Activated T-cell treated with anti-CD3 and anti-CD28 coated beads for 48 hours (primary cell): Measurements from ENCODE around the gene AGAP1.

Source experiments
- DNase-seq: peaks from one replicate; pipeline ENCODE4 v3.0.0-alpha.2; 2020; ENCODE audit warnings: low read depth

Gene AGAP1

DNA sequence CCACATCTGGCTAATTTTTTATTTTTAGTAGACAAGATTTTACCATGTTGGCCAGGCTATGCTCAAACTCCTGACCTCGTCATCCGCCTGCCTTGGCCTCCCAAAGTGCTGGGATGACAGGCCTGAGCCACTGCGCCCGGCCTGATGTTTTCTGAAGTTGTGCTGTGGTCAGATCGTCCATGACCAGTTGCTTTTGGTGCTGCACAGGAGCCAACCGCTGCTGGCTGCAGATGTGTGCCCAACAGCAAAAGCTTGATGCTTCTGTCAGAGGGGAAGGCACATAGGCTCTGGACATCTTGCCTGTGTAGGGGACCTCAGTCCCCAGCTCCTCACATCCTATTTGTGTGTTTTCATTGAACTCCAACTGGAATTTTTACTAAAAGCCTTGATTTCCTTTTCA, 218.3 kb downstream of the AGAP1 start:
- no peak for DNase-seq

DNA sequence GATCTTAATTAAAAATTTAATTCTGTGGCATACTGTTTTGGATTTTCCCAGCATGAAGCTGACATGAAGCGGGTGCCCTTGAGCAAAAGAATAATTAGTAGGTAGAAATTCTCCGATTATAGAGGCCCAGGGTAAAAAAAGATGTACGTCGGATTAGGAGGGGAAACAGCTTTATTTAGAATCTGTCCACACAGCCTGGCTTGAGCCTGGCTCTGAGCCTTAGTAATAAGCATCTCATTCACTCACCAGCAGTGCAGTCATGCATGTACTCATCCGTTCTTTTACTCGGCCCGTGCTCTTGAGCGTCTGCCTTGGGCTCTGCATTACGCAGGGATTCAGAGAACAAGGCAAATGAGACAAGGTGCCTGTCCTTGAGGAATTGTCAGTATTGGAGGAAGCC, 219.3 kb downstream of the AGAP1 start:
- DNase-seq: no peak

DNA sequence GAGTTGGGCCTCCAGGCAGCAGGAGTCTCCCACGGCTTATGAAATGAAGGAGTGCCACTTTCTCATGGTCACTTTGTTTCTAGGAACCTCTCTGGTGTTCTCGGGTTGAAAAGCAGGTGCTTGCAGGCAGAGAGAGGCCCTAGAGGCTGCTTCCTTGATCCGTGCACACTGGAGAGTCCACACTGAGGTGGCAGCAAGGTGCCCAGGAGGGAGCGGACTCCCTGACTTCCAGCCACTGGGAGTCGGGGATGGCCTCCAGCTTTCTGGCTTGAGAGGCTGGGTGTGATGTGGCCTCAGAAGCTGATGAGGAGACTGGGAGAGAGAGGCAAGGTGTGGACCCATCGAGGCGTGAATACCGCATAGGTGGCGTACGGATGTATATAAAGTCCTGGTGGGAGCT, 221.8 kb downstream of the AGAP1 start:
- no peak for DNase-seq

DNA sequence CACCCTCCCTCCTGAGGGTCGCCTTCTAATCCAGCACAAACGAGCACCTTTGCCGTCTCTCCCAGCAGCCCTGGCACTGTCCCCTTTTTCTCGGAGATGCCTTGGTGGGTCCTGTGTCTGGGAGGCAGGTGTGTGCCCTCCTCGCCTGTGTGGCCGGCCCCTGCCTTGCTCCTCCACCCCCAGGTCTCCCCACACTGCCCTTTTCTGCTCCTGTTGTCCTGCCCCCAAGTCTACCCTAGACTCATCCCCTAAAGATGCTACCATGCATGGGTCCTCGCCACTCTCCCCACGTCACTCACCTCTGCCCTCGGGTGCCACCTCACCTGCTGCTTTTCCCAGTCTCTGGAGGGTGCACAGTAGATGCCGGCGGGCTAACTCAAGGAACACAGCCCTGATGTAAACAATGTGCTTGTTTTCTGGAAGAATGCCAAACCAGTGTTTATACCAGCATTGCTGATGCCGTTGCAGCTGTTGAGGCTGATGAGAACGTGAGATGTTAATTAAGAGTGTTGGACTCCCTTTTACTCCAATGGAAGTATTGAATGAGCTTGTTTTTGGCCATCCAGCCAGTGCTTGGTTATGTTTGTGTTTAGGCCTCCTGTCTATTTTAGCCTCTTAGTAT, 223.1 kb downstream of the AGAP1 start:
- no peak for DNase-seq

DNA sequence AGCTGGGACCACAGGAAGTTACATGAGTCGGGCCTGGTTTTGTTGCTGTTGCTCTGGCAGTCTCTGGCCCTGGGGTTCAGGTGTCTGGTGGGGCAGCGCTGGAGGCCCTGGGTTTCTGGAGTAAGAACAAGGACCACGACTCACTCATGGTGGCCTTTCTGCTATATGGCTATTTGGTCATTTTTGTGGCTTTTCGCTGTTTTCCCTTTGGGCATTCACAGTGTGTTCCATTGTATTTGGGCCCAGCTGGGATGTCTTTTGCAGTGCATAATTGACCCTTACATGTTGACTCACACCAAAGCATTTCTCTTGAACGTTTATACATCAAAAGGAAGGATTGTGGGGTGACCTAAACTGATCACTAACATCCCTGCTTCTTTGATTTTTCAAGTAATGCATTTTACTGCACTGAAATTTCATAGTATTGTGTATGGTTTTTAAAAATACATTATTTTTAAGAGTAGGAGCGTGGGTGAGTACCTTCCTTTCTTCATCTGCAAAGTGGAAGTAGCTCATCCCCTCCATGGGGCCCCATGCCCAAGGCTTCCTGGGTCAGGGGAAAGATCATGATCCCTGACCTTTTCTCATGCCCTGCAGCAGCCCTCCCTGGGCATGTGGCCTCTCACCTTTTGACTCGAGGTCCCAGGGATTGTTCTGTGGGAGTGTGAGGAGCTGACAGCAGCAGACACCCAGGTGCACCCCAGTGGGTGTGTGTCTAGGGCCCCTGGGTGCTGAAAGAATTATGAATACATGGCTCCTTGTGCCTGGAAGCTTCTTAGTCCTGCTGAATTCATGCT, 225.5 kb downstream of the AGAP1 start:
- DNase-seq: no peak

DNA sequence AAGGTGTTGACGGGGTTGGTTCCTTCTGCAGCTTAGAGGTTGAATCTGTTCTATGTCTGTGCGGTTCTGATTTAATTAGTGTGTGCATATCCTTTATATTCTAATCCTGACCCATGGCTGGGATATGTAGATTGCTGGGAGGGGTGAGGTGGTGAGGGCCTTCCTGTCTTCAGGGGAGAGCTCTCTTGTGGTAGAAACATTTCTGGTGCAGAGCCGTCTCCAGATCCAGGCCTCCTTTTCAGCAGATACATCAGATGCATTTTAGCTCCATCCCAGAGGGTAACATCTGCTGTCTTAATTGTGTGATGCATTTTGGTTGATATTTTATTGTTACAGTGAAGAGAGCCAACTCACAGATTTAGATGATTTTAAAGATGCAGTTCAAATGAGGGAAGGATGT, 227.8 kb downstream of the AGAP1 start:
- no peak for DNase-seq

DNA sequence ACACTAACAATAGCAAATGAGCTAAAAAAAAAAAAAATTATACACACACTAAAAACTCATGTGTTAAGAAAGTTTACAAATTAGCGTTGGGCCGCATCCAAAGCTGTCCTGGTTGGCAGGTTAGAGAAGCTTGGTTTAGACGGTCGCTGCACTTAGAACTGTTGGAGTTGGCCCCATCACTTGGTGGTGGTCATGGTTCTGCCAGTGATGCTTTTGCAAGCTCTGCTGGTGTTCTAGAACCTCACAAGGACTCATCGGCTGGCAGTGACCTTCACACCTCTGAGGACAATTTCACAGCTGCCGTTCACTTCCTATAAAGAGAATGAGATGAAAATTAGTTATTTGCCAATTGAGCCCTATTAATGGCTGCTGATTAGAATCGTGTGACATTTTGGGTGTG, 229.0 kb downstream of the AGAP1 start:
- DNase-seq: no peak

DNA sequence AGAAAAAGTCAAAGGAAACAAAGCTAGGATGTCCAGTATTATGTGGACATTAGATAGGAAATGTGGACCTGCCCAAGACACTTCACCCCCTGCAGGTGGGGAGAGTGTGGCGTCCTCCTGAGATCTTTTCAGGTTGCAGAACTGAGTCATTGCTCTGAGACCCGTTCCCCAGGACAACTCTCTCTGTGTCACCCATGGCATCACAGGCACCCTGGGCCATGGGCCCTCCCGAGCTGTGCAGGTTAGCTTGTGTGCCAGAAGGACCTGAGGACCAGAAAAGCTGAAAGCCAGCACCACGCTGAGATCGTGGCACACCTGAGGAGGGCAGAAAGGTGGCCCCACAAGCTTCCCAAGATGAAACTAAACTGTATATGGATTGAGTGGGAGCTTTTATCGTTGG, 229.5 kb downstream of the AGAP1 start:
- no peak for DNase-seq

DNA sequence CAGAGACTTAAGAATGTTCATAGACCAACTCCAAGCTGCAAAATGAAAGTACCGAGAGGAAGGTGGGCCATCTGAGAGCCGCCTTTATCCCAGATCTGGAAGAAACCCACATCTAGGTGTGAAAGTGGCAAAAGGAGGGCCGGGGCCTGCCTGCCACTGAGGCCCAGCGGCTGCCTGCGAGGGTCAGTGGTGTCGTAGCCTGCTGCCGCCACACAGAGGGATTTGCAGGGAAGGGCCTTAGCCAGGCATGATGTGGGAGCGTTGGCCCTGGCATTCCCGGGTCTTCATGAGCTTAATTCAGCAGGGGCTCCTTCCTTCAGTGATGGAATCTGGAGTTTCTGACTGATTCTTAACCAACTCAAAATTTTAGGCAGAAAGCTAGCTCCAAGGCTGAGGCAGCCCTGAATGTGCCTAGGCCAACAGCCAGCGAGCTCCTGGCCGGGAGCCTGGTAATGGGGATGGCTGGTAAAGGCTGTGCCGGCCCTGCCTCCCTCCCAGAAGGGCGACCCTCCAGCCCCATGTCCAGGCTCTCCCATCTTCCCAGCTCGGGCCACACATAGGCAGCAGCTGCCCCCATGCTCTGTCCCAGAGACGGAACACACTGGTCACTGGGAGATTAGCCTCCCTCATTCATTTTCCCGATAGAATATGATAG, 230.1 kb downstream of the AGAP1 start:
- no peak for DNase-seq

DNA sequence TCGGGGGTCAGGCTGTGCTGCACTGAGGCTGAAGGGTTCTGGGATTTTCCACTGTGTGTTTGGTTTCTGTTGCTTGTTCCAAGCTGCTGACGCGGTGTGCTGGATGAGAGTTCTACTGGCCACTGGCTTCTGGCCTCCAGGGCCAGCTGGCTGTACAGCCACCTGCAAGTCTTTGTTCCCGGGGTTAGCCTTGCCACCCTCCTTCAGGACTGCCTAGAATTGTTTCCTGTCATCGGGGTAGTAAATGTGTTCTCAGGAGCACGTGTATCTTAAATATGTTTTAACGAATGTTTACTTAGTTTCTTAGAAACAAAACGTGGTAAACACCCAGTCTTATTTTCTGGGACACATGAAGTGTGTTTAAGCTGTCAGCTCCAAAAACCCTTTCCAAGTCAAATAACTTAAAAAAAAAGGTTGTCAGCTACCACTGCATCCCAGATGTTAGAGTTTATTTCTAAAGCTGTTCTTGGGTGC, 231.2 kb downstream of the AGAP1 start:
- DNase-seq: no peak

DNA sequence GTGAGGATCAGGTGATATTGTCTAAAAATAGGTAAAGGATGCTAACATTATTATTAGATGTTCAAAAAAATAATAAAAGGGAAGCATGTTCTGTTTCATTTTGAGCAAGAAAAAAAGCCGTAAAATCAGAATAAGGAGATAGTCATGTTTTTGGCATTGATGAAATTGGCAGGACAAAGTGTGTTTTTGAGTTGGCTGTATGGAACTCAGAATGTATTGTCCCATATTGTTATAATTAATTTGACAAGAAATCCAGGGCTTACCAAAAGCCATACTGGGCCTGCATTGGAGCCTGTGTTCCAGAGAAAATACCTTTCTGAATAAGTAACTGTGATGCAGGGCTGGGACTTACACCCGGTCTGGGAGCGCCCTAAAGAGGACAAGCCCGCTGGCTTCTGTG, 232.0 kb downstream of the AGAP1 start:
- DNase-seq: no peak

DNA sequence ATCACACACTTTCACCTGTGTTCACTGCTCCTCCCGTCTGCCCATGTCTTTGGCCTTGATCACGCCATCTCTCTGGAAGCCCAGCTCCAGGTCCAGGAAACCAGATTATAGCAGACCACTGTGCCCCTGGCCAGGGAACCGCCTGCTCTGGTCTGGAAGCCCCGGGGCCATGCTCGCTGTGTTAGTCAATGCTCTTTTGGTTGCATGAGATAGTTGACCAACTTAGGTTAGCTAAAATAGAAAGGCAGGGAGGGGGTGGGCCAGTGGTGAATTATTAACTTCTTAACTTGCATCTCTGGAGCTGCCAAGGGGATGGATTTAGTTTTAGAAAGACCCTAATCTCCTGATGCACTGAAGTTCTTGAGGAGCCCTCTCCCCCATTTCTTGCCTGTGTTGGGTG, 232.7 kb downstream of the AGAP1 start:
- DNase-seq: no peak

DNA sequence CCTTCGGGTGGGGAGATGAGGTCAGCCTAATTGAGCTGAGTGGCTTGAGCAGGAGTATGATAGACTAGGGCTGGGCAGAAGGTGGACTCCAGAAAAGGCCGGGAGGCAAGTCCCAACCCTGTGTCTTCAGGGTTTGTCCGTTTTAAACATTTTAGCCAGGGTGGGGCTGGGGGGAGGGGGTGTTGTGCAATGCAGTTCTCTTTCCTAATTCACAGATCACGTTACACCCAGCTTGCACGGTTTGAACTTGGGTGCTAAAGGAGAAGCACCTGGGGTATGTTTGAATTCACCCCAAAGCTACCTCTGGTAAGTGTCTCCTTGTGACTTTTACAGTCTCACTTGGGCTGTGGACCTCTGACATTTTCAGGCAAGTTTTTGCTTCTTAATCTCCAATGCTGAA, 233.3 kb downstream of the AGAP1 start:
- DNase-seq: no peak

DNA sequence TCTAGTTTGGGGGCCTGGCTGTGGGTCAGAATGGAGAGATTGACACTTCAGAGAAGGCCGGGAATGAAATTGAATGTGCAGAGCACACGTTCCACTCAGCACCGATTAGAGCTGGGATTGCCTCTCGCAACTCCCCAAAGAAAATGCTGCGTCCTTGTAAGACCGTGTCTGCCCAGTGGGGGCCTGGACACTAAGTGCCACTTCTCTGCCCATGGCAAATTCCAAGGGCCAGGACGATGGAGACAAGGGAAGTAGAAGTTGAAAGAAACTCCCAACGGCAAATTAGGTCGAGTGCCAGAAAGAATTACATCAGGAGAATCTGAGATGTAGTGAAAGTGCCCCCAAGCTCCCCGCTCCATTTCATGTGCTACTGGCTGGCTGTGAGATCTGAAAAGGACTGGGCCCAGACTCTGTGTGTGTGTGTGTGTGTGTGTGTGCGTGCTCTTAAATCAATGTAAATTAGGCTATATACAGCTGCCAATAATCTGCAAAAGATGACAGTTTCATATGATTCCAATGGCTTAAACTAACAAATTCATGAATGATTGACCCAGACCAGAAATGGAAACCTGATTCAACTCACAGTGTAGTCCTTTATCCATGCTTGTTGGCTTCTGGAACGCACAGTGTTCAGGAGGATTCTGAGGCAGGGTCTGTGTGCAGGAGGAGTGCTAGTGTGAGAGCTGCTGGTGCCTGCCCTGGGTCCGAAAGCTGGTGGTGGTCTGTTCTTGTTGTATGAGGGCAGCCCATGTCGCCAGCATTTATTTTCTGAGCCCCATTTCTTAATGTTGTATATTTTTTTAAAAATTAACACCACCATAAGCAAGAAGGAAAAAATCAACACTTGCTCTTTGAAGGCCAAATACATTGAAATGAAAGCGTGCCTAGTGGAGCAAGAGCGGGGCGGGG, 234.3 kb downstream of the AGAP1 start:
- no peak for DNase-seq

DNA sequence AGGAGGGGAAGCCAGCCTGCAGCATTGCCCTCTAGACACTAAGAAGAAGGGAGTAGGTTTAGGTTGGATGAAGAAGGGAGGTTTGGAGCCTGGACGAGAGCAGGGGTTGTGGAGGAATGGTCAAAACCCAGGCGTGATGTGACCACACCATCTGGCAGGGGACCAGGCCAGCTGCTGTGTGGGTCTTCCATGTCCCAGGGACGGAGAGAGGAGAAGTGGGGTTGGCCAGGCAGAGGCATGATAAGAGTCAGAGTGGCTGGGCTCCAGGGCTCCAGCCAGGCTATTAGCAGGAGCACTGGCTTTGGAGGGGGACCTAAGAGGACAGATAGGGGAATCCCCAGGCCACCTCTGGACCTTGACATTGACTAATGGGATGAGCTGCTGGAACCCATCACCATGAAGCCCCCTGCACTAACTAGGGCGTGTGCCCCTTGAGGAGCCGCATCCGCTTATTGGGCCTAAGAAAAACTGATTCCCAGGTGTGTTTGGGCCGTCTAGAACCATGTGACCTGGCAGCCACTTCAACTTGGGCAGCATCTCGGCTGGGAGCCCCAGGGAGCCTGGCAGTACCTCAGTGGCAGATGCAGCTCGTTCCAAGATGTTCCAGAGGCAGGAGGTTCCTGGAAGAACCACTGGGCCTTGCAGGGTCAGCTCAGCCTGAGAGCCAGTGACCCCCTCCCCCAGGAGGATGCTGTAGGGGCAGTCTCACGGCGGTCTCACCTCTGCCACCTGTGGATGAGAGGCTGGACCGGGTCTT, 235.1 kb downstream of the AGAP1 start:
- no peak for DNase-seq

DNA sequence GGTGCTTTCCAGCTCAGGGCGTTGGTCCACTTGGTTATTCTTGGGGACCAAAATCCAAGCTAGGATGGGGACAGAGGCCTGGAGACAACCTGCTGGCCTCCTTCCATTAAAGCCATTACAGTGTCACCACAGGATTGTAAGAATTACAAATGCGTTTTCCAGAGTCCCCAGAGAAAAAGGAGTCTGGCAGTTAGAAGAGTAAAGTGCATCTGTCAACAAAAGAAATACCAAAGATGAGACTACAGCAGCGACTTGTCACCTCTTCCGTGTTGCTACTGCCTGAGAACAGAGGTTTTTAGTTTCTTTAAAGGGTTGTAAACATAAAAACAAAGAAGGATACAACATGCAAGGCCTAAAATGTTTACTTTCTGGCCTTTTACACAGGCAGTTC, 235.7 kb downstream of the AGAP1 start:
- DNase-seq: no peak

DNA sequence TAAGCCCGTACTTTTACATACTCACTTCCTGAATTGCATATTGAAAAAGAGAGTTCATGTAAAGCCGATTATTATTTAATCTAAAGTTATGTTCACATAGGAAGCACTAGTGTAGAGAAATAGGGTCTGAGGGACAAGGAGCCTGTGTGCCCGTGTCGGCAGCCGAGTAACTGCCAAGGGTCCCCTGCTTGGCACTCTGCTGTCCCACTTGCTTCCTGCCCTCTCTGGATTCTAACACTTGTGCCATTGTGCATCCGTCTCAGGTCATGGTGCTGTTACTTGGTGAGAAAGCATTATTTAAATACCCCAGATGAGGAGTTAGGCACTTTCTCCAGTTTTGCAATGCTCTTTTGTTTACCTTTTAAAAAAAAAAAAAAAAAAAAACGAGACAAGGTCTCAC, 236.3 kb downstream of the AGAP1 start:
- DNase-seq: no peak

DNA sequence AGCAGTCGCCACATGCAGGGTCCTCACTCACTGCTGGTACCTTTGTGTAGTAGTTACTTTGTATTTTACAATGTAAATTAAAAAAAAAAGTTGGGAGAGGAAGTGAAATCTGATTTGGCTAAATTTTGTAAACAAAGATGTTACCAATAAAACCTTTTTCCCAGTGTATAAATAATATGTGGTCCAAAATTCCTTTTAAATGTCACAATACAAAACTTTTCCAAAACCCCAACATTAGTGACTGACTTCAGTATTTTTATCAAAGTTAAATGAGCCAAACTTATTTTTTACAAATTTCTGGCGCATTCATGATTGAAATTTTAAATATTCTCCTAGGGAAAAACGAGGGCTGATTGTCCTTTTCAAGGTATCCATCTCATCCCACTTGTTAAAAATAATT, 239.9 kb downstream of the AGAP1 start:
- DNase-seq: no peak

DNA sequence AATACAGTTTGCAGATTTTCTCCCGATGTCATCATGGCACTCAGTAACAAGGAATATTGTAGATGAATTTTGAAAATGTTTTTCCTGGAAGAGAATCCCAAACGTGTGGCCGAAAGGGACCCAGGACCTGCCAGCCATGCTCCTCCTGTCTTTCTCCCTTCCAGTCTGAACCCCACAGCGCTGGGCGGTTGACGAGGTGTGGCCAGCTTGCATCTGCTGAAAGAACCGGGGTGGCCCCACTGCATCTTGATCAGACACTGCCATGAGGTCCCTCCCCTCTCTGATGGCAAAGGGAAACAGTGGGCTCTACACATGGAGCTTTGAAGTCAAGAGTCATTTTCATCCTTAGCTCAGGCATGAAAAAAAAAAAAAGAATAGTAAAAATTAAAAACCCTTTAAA, 240.3 kb downstream of the AGAP1 start:
- no peak for DNase-seq

DNA sequence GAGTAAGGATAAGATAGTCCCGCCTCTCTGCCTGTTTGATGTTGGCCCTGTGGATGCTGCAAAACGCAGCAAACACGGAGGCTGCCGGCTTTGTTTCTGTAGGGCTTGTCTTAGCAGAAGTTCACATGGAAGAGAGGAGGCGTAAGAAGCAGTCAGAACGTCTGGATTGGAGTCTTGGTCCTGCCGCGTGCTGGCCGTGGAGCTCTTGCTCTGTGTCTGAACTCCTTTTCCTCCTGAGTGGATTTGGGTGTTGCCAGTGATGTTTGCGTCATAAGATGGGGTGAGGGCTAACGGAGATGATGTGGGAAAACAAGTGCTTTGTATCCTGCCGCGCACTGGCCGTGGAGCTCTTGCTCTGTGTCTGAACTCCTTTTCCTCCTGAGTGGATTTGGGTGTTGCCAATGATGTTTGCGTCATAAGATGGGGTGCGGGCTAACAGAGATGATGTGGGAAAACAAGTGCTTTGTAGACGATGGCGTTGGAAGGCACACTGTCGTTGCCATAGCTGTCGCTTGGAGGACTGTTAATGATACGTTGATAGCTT, 240.9 kb downstream of the AGAP1 start:
- no peak for DNase-seq

DNA sequence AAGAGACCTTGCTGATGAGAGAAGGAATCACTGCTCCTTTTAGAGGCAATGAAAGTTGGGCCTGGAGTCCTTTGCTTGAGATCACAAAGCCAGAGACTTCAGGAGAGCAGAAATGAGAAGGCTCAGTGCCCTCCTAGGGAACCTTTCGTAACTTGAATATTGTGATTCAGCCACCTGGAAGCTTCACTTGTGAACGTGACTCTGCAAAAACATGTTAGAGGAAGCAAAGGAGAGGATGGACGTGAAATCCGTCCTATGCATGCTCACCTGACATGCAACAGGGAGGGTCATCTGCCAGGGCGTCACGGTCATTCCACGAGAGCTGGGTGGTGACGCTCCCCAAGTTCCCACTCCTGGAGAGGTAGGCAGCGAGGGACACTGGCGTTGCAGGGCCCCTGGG, 243.6 kb downstream of the AGAP1 start:
- DNase-seq: no peak
